Measurements from ENCODE around the gene FASTKD2.

FASTKD2 gene

GRCh38 chr2:206728277-206729199 lies 36.9 kb upstream of the FASTKD2 start:
- no peak overlapping the region for H3K9ac ChIP-seq (ENCODE audit: low read length)
- no peaks in the 10 kb centered on the region for H3K27me3 ChIP-seq (replicated peaks; ENCODE audit: insufficient read depth, low read length)
- no peaks in the 10 kb centered on the region for H3K79me2 ChIP-seq (ENCODE audit: low read length)
- H3K36me3 ChIP-seq (replicated peaks; ENCODE audit: insufficient read depth, low read length) = no peaks in the 10 kb centered on the region
- H3K9me2 ChIP-seq (replicated peaks; ENCODE audit: insufficient read depth, low read length) = no peaks in the 10 kb centered on the region
- no peaks in the 10 kb centered on the region for H3K4me1 ChIP-seq (ENCODE audit: low read length)
- H4K20me1 ChIP-seq (ENCODE audit: insufficient read depth, low read length) = no peaks in the 10 kb centered on the region
- H2AFZ ChIP-seq (ENCODE audit: low read length) = no peak overlapping the region
- no peaks in the 10 kb centered on the region for H3F3A ChIP-seq (ENCODE audit: insufficient read depth, low read length)
- no peak for DNase-seq
- TF ChIP-seq EZH2 (optimal IDR thresholded peaks at IDR 0.05; ENCODE audit: low read depth, low read length) (no peak), CTCF (IDR thresholded peaks at IDR 0.05; ENCODE audit: low read length) (no peak), EZH2phosphoT487 (IDR thresholded peaks at IDR 0.05; ENCODE audit: low read length) (no peak)
- H3K27ac ChIP-seq (ENCODE audit: low read length) = no peak overlapping the region
- no peaks in the 10 kb centered on the region for H3K9me3 ChIP-seq (replicated peaks; ENCODE audit: insufficient read depth, low read length)
- H3K4me3 ChIP-seq (ENCODE audit: low read length) = no peak overlapping the region
- no peak overlapping the region for H3K4me2 ChIP-seq (ENCODE audit: low read depth, low read length)

GRCh38 chr2:206733341-206733740 lies 32.1 kb upstream of the FASTKD2 start:
- H3K4me1 ChIP-seq (ENCODE audit: low read length) = no peaks in the 10 kb centered on the region
- H3K9ac ChIP-seq (ENCODE audit: low read length) = no peak overlapping the region
- H3K4me2 ChIP-seq (ENCODE audit: low read depth, low read length) = no peak overlapping the region
- no peaks in the 10 kb centered on the region for H4K20me1 ChIP-seq (ENCODE audit: insufficient read depth, low read length)
- H3K36me3 ChIP-seq (replicated peaks; ENCODE audit: insufficient read depth, low read length) = no peaks in the 10 kb centered on the region
- TF ChIP-seq EZH2 (optimal IDR thresholded peaks at IDR 0.05; ENCODE audit: low read depth, low read length) = no peak
- TF ChIP-seq EZH2phosphoT487 (IDR thresholded peaks at IDR 0.05; ENCODE audit: low read length) = no peak
- TF ChIP-seq CTCF (IDR thresholded peaks at IDR 0.05; ENCODE audit: low read length) = no peak
- no peak overlapping the region for H3K4me3 ChIP-seq (ENCODE audit: low read length)
- no peaks in the 10 kb centered on the region for H3K27me3 ChIP-seq (replicated peaks; ENCODE audit: insufficient read depth, low read length)
- no peak overlapping the region for H2AFZ ChIP-seq (ENCODE audit: low read length)
- H3F3A ChIP-seq (ENCODE audit: insufficient read depth, low read length) = no peaks in the 10 kb centered on the region
- no peaks in the 10 kb centered on the region for H3K79me2 ChIP-seq (ENCODE audit: low read length)
- H3K9me2 ChIP-seq (replicated peaks; ENCODE audit: insufficient read depth, low read length) = no peaks in the 10 kb centered on the region
- H3K9me3 ChIP-seq (replicated peaks; ENCODE audit: insufficient read depth, low read length) = no peaks in the 10 kb centered on the region
- no peak overlapping the region for H3K27ac ChIP-seq (ENCODE audit: low read length)
- no peak for DNase-seq

GRCh38 chr2:206736935-206737334 lies 28.5 kb upstream of the FASTKD2 start:
- no peaks in the 10 kb centered on the region for H3K79me2 ChIP-seq (ENCODE audit: low read length)
- H3F3A ChIP-seq (ENCODE audit: insufficient read depth, low read length) = no peaks in the 10 kb centered on the region
- no peak overlapping the region for H3K4me2 ChIP-seq (ENCODE audit: low read depth, low read length)
- no peaks in the 10 kb centered on the region for H3K36me3 ChIP-seq (replicated peaks; ENCODE audit: insufficient read depth, low read length)
- no peaks in the 10 kb centered on the region for H3K4me1 ChIP-seq (ENCODE audit: low read length)
- no peaks in the 10 kb centered on the region for H3K9me2 ChIP-seq (replicated peaks; ENCODE audit: insufficient read depth, low read length)
- no peak for DNase-seq
- no peak overlapping the region for H3K9ac ChIP-seq (ENCODE audit: low read length)
- no peak overlapping the region for H2AFZ ChIP-seq (ENCODE audit: low read length)
- no peak for TF ChIP-seq EZH2 (optimal IDR thresholded peaks at IDR 0.05; ENCODE audit: low read depth, low read length)
- no peak for TF ChIP-seq EZH2phosphoT487 (IDR thresholded peaks at IDR 0.05; ENCODE audit: low read length)
- no peak for TF ChIP-seq CTCF (IDR thresholded peaks at IDR 0.05; ENCODE audit: low read length)
- H3K27me3 ChIP-seq (replicated peaks; ENCODE audit: insufficient read depth, low read length) = no peaks in the 10 kb centered on the region
- no peak overlapping the region for H3K27ac ChIP-seq (ENCODE audit: low read length)
- H3K9me3 ChIP-seq (replicated peaks; ENCODE audit: insufficient read depth, low read length) = no peaks in the 10 kb centered on the region
- H4K20me1 ChIP-seq (ENCODE audit: insufficient read depth, low read length) = no peaks in the 10 kb centered on the region
- no peak overlapping the region for H3K4me3 ChIP-seq (ENCODE audit: low read length)
